Measurements from ENCODE around the gene PVALEF. TPM values are rescaled to one million over a fixed set of nuclear protein-coding genes. Genes with fewer than 3 reads are reported as not detected.

PVALEF gene
- total RNA-seq, 3 donors from 2014 or later = not detected

- TF ChIP-seq CTCF (IDR thresholded peaks at IDR 0.05) = no peak
- intact Hi-C loops (cut with DNase I, micrococcal nuclease) = no loop called here
- DNase-seq (no peak), ATAC-seq (no peak)
- no peak overlapping the region for H3K4me3 ChIP-seq
- no peaks in the 10 kb centered on the region for H3K4me1 ChIP-seq (ENCODE audit: low read depth)
- H3K9me3 ChIP-seq = no peaks in the 10 kb centered on the region
- no peaks in the 10 kb centered on the region for H3K36me3 ChIP-seq (ENCODE audit: low read depth)
Measured at GRCh38 chr17:81138500-81138899, 26.8 kb upstream of the PVALEF start.

- H3K4me1 ChIP-seq (ENCODE audit: low read depth) = no peaks in the 10 kb centered on the region
- TF ChIP-seq CTCF (IDR thresholded peaks at IDR 0.05) = no peak
- intact Hi-C loops (cut with DNase I, micrococcal nuclease) = no loop called here
- DNase-seq = no peak
- H3K9me3 ChIP-seq = no peaks in the 10 kb centered on the region
- H3K36me3 ChIP-seq (ENCODE audit: low read depth) = no peaks in the 10 kb centered on the region
- ATAC-seq = no peak
- H3K4me3 ChIP-seq = no peak overlapping the region
Measured at GRCh38 chr17:81139428-81139827, 25.9 kb upstream of the PVALEF start.

GRCh38 chr17:81140018-81140417 lies 25.3 kb upstream of the PVALEF start:
- DNase-seq (no peak), ATAC-seq (no peak)
- H3K4me1 ChIP-seq (ENCODE audit: low read depth) = no peaks in the 10 kb centered on the region
- H3K36me3 ChIP-seq (ENCODE audit: low read depth) = no peaks in the 10 kb centered on the region
- H3K9me3 ChIP-seq = no peaks in the 10 kb centered on the region
- H3K4me3 ChIP-seq = no peak overlapping the region
- intact Hi-C loops (cut with DNase I, micrococcal nuclease) = no loop called here
- TF ChIP-seq CTCF (IDR thresholded peaks at IDR 0.05) = no peak

GRCh38 chr17:81140695-81141094 lies 24.6 kb upstream of the PVALEF start:
- intact Hi-C loops (cut with DNase I, micrococcal nuclease) = no loop called here
- TF ChIP-seq CTCF (IDR thresholded peaks at IDR 0.05) = no peak
- H3K4me1 ChIP-seq (ENCODE audit: low read depth) = no peaks in the 10 kb centered on the region
- no peaks in the 10 kb centered on the region for H3K9me3 ChIP-seq
- H3K36me3 ChIP-seq (ENCODE audit: low read depth) = no peaks in the 10 kb centered on the region
- ATAC-seq (no peak), DNase-seq (no peak)
- no peak overlapping the region for H3K4me3 ChIP-seq

GRCh38 chr17:81142301-81143199 lies 22.8 kb upstream of the PVALEF start:
- Histone ChIP-seq H3K4me1 (ENCODE audit: low read depth) (no peaks in the 10 kb centered on the region), H3K9me3 (no peaks in the 10 kb centered on the region), H3K36me3 (ENCODE audit: low read depth) (no peaks in the 10 kb centered on the region), H3K4me3 (no peak overlapping the region)
- intact Hi-C loops (cut with DNase I, micrococcal nuclease) = no loop called here
- ATAC-seq = peak; percentile 91
- peak; percentile 34 for TF ChIP-seq CTCF (IDR thresholded peaks at IDR 0.05)
- peak in 2 of 3 donors; percentile 85 to 90 for DNase-seq
